OCI-LY7 (cell line): ENCODE measurements around the gene NCKAP1. TPM values are rescaled to one million over a fixed set of nuclear protein-coding genes. Genes with fewer than 3 reads are reported as not detected.
A peak's percentile ranks its signal among the peaks of the same experiment; 100 is the strongest.
"Not testable (repeated sequence)": the region's sequence is repeated elsewhere in the genome, so short reads cannot be mapped to it uniquely, and the experiment has no call there.

Experiments
- BruUV-seq: library from RNA; stranded (reverse); fragments of 400-500 nt; replicated peaks from 2 replicates; lab custom pipeline; 2021; lab: Mats Ljungman, UMichigan
- CTCF ChIA-PET: fragments of 300-600 bp; sonication (Branson Sonifier 250); formaldehyde crosslinking; loops from one replicate; lab custom pipeline; 2022; ENCODE audit warnings: antibody characterized with exemption; ENCODE audit not compliant: unreplicated experiment; lab: Charles Lee
- POLR2A ChIA-PET: fragments of 300-600 bp; sonication (Branson Sonifier 250); formaldehyde crosslinking; loops from one replicate; lab custom pipeline; 2022; ENCODE audit warnings: antibody characterized with exemption; lab: Charles Lee
- DNase-seq: peaks from one replicate; pipeline ENCODE4 v3.0.0-alpha.2; 2015; ENCODE audit warnings: low spot score
- H2AFZ ChIP-seq: fragments of 200-600 bp; sonication (generic), shearing (Covaris generic); 2 replicates; pipeline ENCODE4 v1.6.1; 2014; ENCODE audit warnings: mild to moderate bottlenecking, antibody characterized with exemption, low read length, moderate library complexity
- H3K27ac ChIP-seq: fragments of 200-600 bp; sonication (generic); 2 replicates; pipeline ENCODE4 v1.5.1; 2014; ENCODE audit warnings: mixed run types, low read depth, mild to moderate bottlenecking, moderate library complexity, low read length, inconsistent platforms; ENCODE audit not compliant: poor library complexity, severe bottlenecking
- H3K36me3 ChIP-seq: fragments of 200-600 bp; sonication (generic); 2 replicates; pipeline ENCODE4 v1.6.1; 2014; ENCODE audit warnings: mild to moderate bottlenecking, antibody characterized with exemption, low read length, moderate library complexity, mixed read lengths; ENCODE audit not compliant: insufficient read depth
- H3K4me1 ChIP-seq: fragments of 200-600 bp; sonication (generic); 2 replicates; pipeline ENCODE4 v1.5.1; 2014; ENCODE audit warnings: mild to moderate bottlenecking, low read length; ENCODE audit not compliant: insufficient read depth, poor library complexity, severe bottlenecking
- H3K4me2 ChIP-seq: fragments of 200-600 bp; sonication (generic); 2 replicates; pipeline ENCODE4 v1.6.1; 2014; ENCODE audit warnings: mild to moderate bottlenecking, low read length
- H3K4me3 ChIP-seq: fragments of 200-600 bp; sonication (generic); 2 replicates; pipeline ENCODE4 v1.5.1; 2014; ENCODE audit warnings: mild to moderate bottlenecking, low read depth, low read length; ENCODE audit not compliant: poor library complexity, severe bottlenecking
- H3K79me2 ChIP-seq: fragments of 200-600 bp; sonication (generic); 2 replicates; pipeline ENCODE4 v1.6.1; 2016; ENCODE audit warnings: low read depth, mild to moderate bottlenecking, low read length, moderate library complexity, mixed read lengths; ENCODE audit not compliant: insufficient read depth
- H3K9me2 ChIP-seq: fragments of 200-600 bp; sonication (generic); 2 replicates; pipeline ENCODE4 v1.6.1; 2016; ENCODE audit warnings: mild to moderate bottlenecking, low read length, mixed read lengths; ENCODE audit not compliant: insufficient read depth
- H3K9me3 ChIP-seq: fragments of 200-600 bp; sonication (generic); 2 replicates; pipeline ENCODE4 v1.6.1; 2014; ENCODE audit warnings: mild to moderate bottlenecking, mixed run types, low read length, mixed read lengths
- H4K20me1 ChIP-seq: fragments of 200-600 bp; sonication (generic); 2 replicates; pipeline ENCODE4 v1.6.1; 2014; ENCODE audit warnings: mild to moderate bottlenecking, antibody characterized with exemption, low read length, moderate library complexity, mixed read lengths; ENCODE audit not compliant: insufficient read depth
- CTCF ChIP-seq: fragments of 200-600 bp; sonication (generic); conservative IDR thresholded peaks from 2 replicates; pipeline ENCODE4 v1.5.1; 2014; ENCODE audit warnings: mild to moderate bottlenecking, antibody characterized with exemption, low read length, moderate library complexity, mixed read lengths
- EZH2phosphoT487 ChIP-seq: fragments of 200-600 bp; sonication (generic); IDR thresholded peaks from 2 replicates; pipeline ENCODE4 v1.6.1; 2018; ENCODE audit warnings: low read depth, borderline replicate concordance, mild to moderate bottlenecking, mixed run types, antibody characterized with exemption, low read length, moderate library complexity, mixed read lengths
- intact Hi-C: fragments of 100-400 bp; cut with micrococcal nuclease; formaldehyde crosslinking; loops from one replicate; pipeline ENCODE4 v1.10.0; 2022; ENCODE audit not compliant: unreplicated experiment
- total RNA-seq, 2 experiments: library from RNA; depleted of rRNA in 1 of 2; stranded (reverse); fragments of >200 nt in 1 of 2; shearing (Covaris generic) in 1 of 2; gene quantifications; 2 replicates each; pipeline ENCODE4 v1.2.3, GENCODE V29; 2014 to 2022

Gene NCKAP1
- total RNA-seq, 2 experiments from 2014 or later, result 0.06 to 0.55 TPM

- ChIA-PET CTCF (no interaction called here), POLR2A (interaction anchor here (0.6 to 1.1 kb wide), 9 partner anchors 16 to 1736 kb away, joined by 3 to 7 read pairs (median 3); no protein-coding TSS in a partner anchor)
- intact Hi-C loops, result no loop called here
Observed at GRCh38 chr2:182971820-182972547, 66.3 kb downstream of the NCKAP1 start.

DNA sequence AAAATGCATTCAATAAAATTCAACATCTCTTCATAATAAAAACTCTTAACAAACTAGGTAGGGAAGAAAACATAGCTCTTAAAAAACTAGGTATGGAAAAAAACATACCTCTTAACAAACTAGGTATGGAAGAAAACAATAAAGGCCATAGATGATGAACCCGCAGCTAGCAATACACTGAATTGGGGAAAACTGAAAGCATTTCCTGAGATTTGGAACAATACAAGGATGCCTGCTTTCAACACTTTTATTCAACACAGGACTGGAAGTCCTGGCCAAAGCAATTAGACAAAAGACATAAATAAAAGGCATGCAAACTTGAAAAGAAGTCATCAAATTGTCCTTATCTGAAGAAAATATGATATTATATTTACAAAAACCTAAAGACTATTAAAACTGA is 67.8 kb downstream of the NCKAP1 start:
- no peak overlapping the region for H3K4me3 ChIP-seq
- no peaks in the 10 kb centered on the region for H3K9me2 ChIP-seq
- no peak overlapping the region; the same call in 1 of the 2 replicates for H2AFZ ChIP-seq
- BruUV-seq, result no TSS peak
- H3K79me2 ChIP-seq, result no peaks in the 10 kb centered on the region
- POLR2A ChIA-PET, result interaction anchor here (0.7 kb wide), 1 partner anchor 108 kb away, joined by 4 read pairs; the partner anchor contains the start of gene DUSP19
- intact Hi-C loops, result no loop called here
- peaks cover 46% of the 10 kb centered on the region for H3K4me1 ChIP-seq
- no peak for TF ChIP-seq EZH2phosphoT487
- no peak for TF ChIP-seq CTCF
- no peaks in the 10 kb centered on the region for H4K20me1 ChIP-seq
- DNase-seq, result no peak
- peaks cover 15% of the 10 kb centered on the region for H3K9me3 ChIP-seq
- no peak overlapping the region for H3K4me2 ChIP-seq
- no peak overlapping the region for H3K27ac ChIP-seq
- CTCF ChIA-PET, result no interaction called here
- no peaks in the 10 kb centered on the region; the same call in 1 of the 2 replicates for H3K36me3 ChIP-seq

More at GRCh38 chr2:182971820-182972547, 66.3 kb downstream of the NCKAP1 start:
- Histone ChIP-seq H3K4me2 (0 out of 2 replicates have a peak overlapping the region, but pooled peaks have one; percentile 15), H3K36me3 (no peaks in the 10 kb centered on the region; the same call in 1 of the 2 replicates), H3K9me2 (no peaks in the 10 kb centered on the region), H3K27ac (peak overlapping the region; percentile 71), H3K4me3 (no peak overlapping the region), H3K79me2 (no peaks in the 10 kb centered on the region), H2AFZ (peak overlapping the region; percentile 18; the same call in 1 of the 2 replicates), H4K20me1 (no peaks in the 10 kb centered on the region), H3K9me3 (peaks cover 15% of the 10 kb centered on the region), H3K4me1 (peaks cover 47% of the 10 kb centered on the region)
- no TSS peak for BruUV-seq
- TF ChIP-seq EZH2phosphoT487, result no peak
- peak; percentile 39 for DNase-seq

DNA sequence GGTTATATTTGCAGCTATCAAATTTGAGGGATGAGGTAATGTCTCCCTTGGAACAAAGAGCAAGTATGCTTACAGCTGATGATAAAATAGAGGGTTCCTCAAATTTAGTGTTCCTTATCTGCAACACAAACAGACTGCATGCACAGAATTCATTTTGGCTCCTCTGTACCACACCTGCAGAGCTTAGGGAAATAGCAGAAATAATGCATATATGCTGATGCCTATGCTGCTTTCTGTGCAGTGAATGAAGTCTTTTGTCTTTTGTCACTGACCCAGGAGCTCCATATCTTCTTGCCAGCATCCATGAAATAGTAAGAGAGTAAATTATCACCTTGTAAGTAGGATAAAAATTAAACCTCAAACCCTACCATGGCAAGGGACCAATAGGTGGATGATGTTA is 69.8 kb downstream of the NCKAP1 start:
- Histone ChIP-seq H3K9me3 (peaks cover 15% of the 10 kb centered on the region), H3K9me2 (no peaks in the 10 kb centered on the region), H3K4me1 (peaks cover 26% of the 10 kb centered on the region), H3K79me2 (no peaks in the 10 kb centered on the region), H4K20me1 (no peaks in the 10 kb centered on the region), H3K36me3 (no peaks in the 10 kb centered on the region; the same call in 1 of the 2 replicates), H3K4me3 (no peak overlapping the region), H3K4me2 (no peak overlapping the region), H3K27ac (no peak overlapping the region), H2AFZ (peak overlapping the region; percentile 60; the same call in 1 of the 2 replicates)
- CTCF ChIA-PET, result interaction anchor here (0.6 kb wide), 1 partner anchor 97 kb away, joined by 3 read pairs; no protein-coding TSS in a partner anchor
- BruUV-seq, result no TSS peak
- POLR2A ChIA-PET, result no interaction called here
- TF ChIP-seq EZH2phosphoT487 (no peak), CTCF (no peak)
- no peak for DNase-seq
- intact Hi-C loops, result no loop called here

- CTCF ChIA-PET, DNase-seq, H3K4me2 ChIP-seq, H3K4me3 ChIP-seq, H3K79me2 ChIP-seq, H3K36me3 ChIP-seq, intact Hi-C loops, H3K9me3 ChIP-seq, POLR2A ChIA-PET, H3K27ac ChIP-seq, H3K4me1 ChIP-seq, H2AFZ ChIP-seq, H4K20me1 ChIP-seq, H3K9me2 ChIP-seq, BruUV-seq: not testable (repeated sequence)
Observed at GRCh38 chr2:182966356-182966755, 71.9 kb downstream of the NCKAP1 start.
